ENCODE results near the gene ACTL6A. TPM values are rescaled to one million over a fixed set of nuclear protein-coding genes. Genes with fewer than 3 reads are reported as not detected.

Gene ACTL6A
- total and polyA plus RNA-seq, 2 of the 4 experiments (the other 2 are of a cell fraction), result 48.3 to 70.1 TPM

- intact Hi-C loops (cut with micrococcal nuclease), result no loop called here
These were observed 47.3 kb downstream of the ACTL6A start for GRCh38 chr3:179610066-179610465.

More at GRCh38 chr3:179610066-179610465, 47.3 kb downstream of the ACTL6A start:
- dilution Hi-C loops (cut with HindIII; ENCODE audit: low sequenced_read_pairs, unreplicated experiment) (no loop called here), in situ Hi-C loops (cut with MboI; ENCODE audit: low sequenced_read_pairs) (no loop called here)
- Histone ChIP-seq H3K4ac (ENCODE audit: low read depth, low read length) (no peak overlapping the region), H3K9me1 (ENCODE audit: insufficient read depth, low read length) (peaks cover 3% of the 10 kb centered on the region; the same call in 1 of the 2 replicates), H3K56ac (ENCODE audit: extremely low read depth, insufficient read depth, low read length) (no peak overlapping the region), H4K20me1 (ENCODE audit: insufficient read depth, low read length) (no peaks in the 10 kb centered on the region; the same call in 1 of the 2 replicates), H2AK5ac (ENCODE audit: low read depth, low read length) (no peak overlapping the region), H3K36me3 (ENCODE audit: control insufficient read depth, insufficient read depth, low read length) (peaks cover 3% of the 10 kb centered on the region; the same call in 1 of the 2 replicates), H3K27ac (ENCODE audit: insufficient read depth, low read length) (no peak overlapping the region), H2BK15ac (ENCODE audit: low read depth, low read length) (no peak overlapping the region), H3K23ac (ENCODE audit: low read depth, low read length) (no peak overlapping the region), H3K4me2 (ENCODE audit: low read depth, low read length) (no peak overlapping the region), H2BK120ac (ENCODE audit: low read depth, low read length) (no peak overlapping the region), H3K18ac (ENCODE audit: low read depth, low read length) (no peak overlapping the region), H3K14ac (replicated peaks; ENCODE audit: low read depth, low read length) (no peak overlapping the region), H2BK20ac (ENCODE audit: low read depth, low read length) (no peak overlapping the region), H4K5ac (ENCODE audit: low read depth, low read length) (no peak overlapping the region), H3K79me1 (ENCODE audit: low read depth in 1 of 2, low read length in 2 of 2) (peaks cover 22 to 26% of the 10 kb centered on the region in 2 experiments; a peak in 3 of 4 replicates), H3K9ac (ENCODE audit: low read depth, low read length) (no peak overlapping the region), H4K8ac (ENCODE audit: low read depth in 2 of 2, low read length in 2 of 2) (no peak overlapping the region), H2BK5ac (ENCODE audit: low read depth, low read length, poor library complexity, severe bottlenecking) (no peak overlapping the region), H4K91ac (ENCODE audit: insufficient read depth, low read depth, low read length) (no peak overlapping the region), H3K4me1 (ENCODE audit: control insufficient read depth, insufficient read depth, low read length) (peaks cover 4% of the 10 kb centered on the region), H2AFZ (replicated peaks; ENCODE audit: low read length, poor library complexity) (no peak overlapping the region), H3K4me3 (ENCODE audit: insufficient read depth, low read depth, low read length) (no peak overlapping the region), H3K27me3 (ENCODE audit: control insufficient read depth, insufficient read depth, low read length) (no peaks in the 10 kb centered on the region), H3K9me3 (ENCODE audit: control insufficient read depth, insufficient read depth, low read length) (no peaks in the 10 kb centered on the region), H2AK9ac (replicated peaks; ENCODE audit: low read depth, low read length, poor library complexity) (no peak overlapping the region)
- DNase-seq, result no peak
- ChIA-PET CTCF (no interaction called here), POLR2A (ENCODE audit: unreplicated experiment) (no interaction called here)
- BruUV-seq (replicated peaks), result no TSS peak
- WGBS, 2 experiments (ENCODE audit: extremely low coverage in 2 of 2, insufficient read length in 1 of 2), result no CpG with 5 or more reads among the region's 4 CpGs
- ATAC-seq (ENCODE audit: low read depth), result no peak
- TF ChIP-seq BHLHE40 (IDR thresholded peaks at IDR 0.05; ENCODE audit: low read depth, low read length) (no peak), POLR2A (IDR thresholded peaks at IDR 0.05; ENCODE audit: low read depth, low read length) (no peak), USF2 (IDR thresholded peaks at IDR 0.05; ENCODE audit: low read depth, low read length) (no peak), CHD1 (IDR thresholded peaks at IDR 0.05; ENCODE audit: low read depth, low read length) (no peak), CTCF (conservative IDR thresholded peaks at IDR 0.05; ENCODE audit: low read depth, low read length) (no peak), MAFK (IDR thresholded peaks at IDR 0.05; ENCODE audit: low read depth, low read length) (no peak), MXI1 (IDR thresholded peaks at IDR 0.05; ENCODE audit: borderline replicate concordance, low read depth, low read length) (no peak), RAD21 (IDR thresholded peaks at IDR 0.05; ENCODE audit: low read length) (no peak), MAZ (IDR thresholded peaks at IDR 0.05; ENCODE audit: borderline replicate concordance, low read depth, low read length) (no peak), CEBPB (IDR thresholded peaks at IDR 0.05; ENCODE audit: low read depth, low read length) (no peak), SMC3 (IDR thresholded peaks at IDR 0.05; ENCODE audit: low read depth, low read length) (no peak), ELK1 (IDR thresholded peaks at IDR 0.05; ENCODE audit: borderline replicate concordance, low read depth, low read length) (no peak), FOS (IDR thresholded peaks at IDR 0.05; ENCODE audit: low read depth, low read length) (no peak)

Data from IMR-90 (cell line).